Endodermal cell (in vitro differentiated cells): ENCODE measurements around the gene ATF7IP2. TPM values are rescaled to one million over a fixed set of nuclear protein-coding genes. Genes with fewer than 3 reads are reported as not detected.
"Not testable (repeated sequence)": the region's sequence is repeated elsewhere in the genome, so short reads cannot be mapped to it uniquely, and the experiment has no call there.

ENCODE experiments used
- DNase-seq: peaks from one replicate; pipeline ENCODE4 v3.0.0-alpha.2; 2017
- H3K27ac ChIP-seq: 2 replicates; pipeline ENCODE4 v1.5.1; 2013; ENCODE audit warnings: mild to moderate bottlenecking, low read depth, low read length, moderate library complexity
- H3K27me3 ChIP-seq: 2 replicates; pipeline ENCODE4 v1.6.1; 2013; ENCODE audit warnings: mild to moderate bottlenecking, low read length, moderate library complexity; ENCODE audit not compliant: insufficient read depth, control insufficient read depth, poor library complexity, severe bottlenecking
- H3K36me3 ChIP-seq: 2 replicates; pipeline ENCODE4 v1.7.0; 2013; ENCODE audit warnings: mild to moderate bottlenecking, low read length, moderate library complexity; ENCODE audit not compliant: control insufficient read depth, insufficient read depth
- H3K4me1 ChIP-seq: one replicate; pipeline ENCODE4 v1.7.0; 2013; ENCODE audit warnings: low read length; ENCODE audit not compliant: control insufficient read depth, insufficient read depth
- H3K4me3 ChIP-seq: 2 replicates; pipeline ENCODE4 v1.5.1; 2013; ENCODE audit warnings: mild to moderate bottlenecking, low read length, moderate library complexity
- H3K9ac ChIP-seq: 2 replicates; pipeline ENCODE4 v1.6.1; 2013; ENCODE audit warnings: mild to moderate bottlenecking, low read length, moderate library complexity; ENCODE audit not compliant: poor library complexity, severe bottlenecking; ENCODE audit errors: extremely low read depth
- H3K9me3 ChIP-seq: 2 replicates; pipeline ENCODE4 v1.6.1; 2013; ENCODE audit warnings: mild to moderate bottlenecking, low read length, moderate library complexity; ENCODE audit not compliant: control insufficient read depth
- H3K27ac Mint-ChIP-seq: 2 replicates; pipeline ENCODE4 v1.8.0; 2020; ENCODE audit warnings: mixed read lengths
- H3K27me3 Mint-ChIP-seq: 2 replicates; pipeline ENCODE4 v1.8.0; 2021; ENCODE audit warnings: mild to moderate bottlenecking, mixed read lengths; ENCODE audit not compliant: insufficient read depth
- H3K36me3 Mint-ChIP-seq: 2 replicates; pipeline ENCODE4 v1.8.0; 2020; ENCODE audit warnings: low read depth, mixed read lengths
- H3K4me1 Mint-ChIP-seq: 2 replicates; pipeline ENCODE4 v1.8.0; 2020; ENCODE audit warnings: mixed read lengths
- H3K4me3 Mint-ChIP-seq: 2 replicates; pipeline ENCODE4 v1.8.0; 2020; ENCODE audit warnings: mild to moderate bottlenecking, moderate library complexity, mixed read lengths
- H3K9me3 Mint-ChIP-seq: 2 replicates; pipeline ENCODE4 v1.8.0; 2020; ENCODE audit warnings: mild to moderate bottlenecking, mixed read lengths
- CTCF ChIP-seq: fragments of 200-600 bp; sonication (generic); conservative IDR thresholded peaks from 2 replicates; pipeline ENCODE4 v1.5.0; 2021; ENCODE audit warnings: antibody characterized with exemption, mild to moderate bottlenecking
- WGBS, 2 experiments: methylation state at CpG; one replicate each; pipeline versions ENCODE4 v1.1.5 to v1.1.7; 2013; ENCODE audit warnings: missing lambda C conversion rate in 2 of 2, mixed read lengths in 1 of 2; ENCODE audit not compliant: insufficient coverage in 1 of 2, insufficient read length in 1 of 2; 5-methylcytosine and 5-hydroxymethylcytosine counted together
- total RNA-seq, 2 donors: library from RNA; stranded (reverse); fragmentation: NEBNext Ultra II Directional in 1 of 2; extraction: Animal tissue kit (Norgen Biotek cat#: 25700) in 1 of 2; gene quantifications; 2 replicates in 1 of 2; 3 replicates in 1 of 2; pipeline ENCODE4 v1.2.1, GENCODE V29; 2021

ATF7IP2 gene
- total RNA-seq, 2 donors from 2014 or later, result 20.5 to 22.8 TPM

- 89% methylated on average over 3 of the region's 3 CpGs; no CpG with 5 or more reads in 1 of the 2 experiments for WGBS, 2 experiments
- Mint-ChIP-seq H3K36me3 (peaks cover 76% of the 10 kb centered on the region), H3K27me3 (no peaks in the 10 kb centered on the region), H3K4me1 (no peaks in the 10 kb centered on the region), H3K27ac (no peak overlapping the region), H3K9me3 (peaks cover 56% of the 10 kb centered on the region), H3K4me3 (no peak overlapping the region)
- Histone ChIP-seq H3K9ac (no peak overlapping the region), H3K4me3 (no peak overlapping the region), H3K36me3 (peaks cover 72% of the 10 kb centered on the region), H3K9me3 (peaks cover 75% of the 10 kb centered on the region), H3K27me3 (no peaks in the 10 kb centered on the region), H3K4me1 (no peaks in the 10 kb centered on the region), H3K27ac (no peak overlapping the region)
- TF ChIP-seq CTCF, result no peak
- no peak for DNase-seq
These were observed 55.9 kb downstream of the ATF7IP2 start for GRCh38 chr16:10441726-10442125.

- H3K36me3 ChIP-seq, result peaks cover 54% of the 10 kb centered on the region
- no peak for DNase-seq
- H3K9me3 Mint-ChIP-seq, result peaks cover 63% of the 10 kb centered on the region
- H3K27ac Mint-ChIP-seq, result no peak overlapping the region
- H3K4me3 Mint-ChIP-seq, result no peak overlapping the region
- no peak for TF ChIP-seq CTCF
- 96 to 98% methylated on average over 4 to 9 of the region's 9 CpGs for WGBS, 2 experiments
- H3K27me3 Mint-ChIP-seq, result no peaks in the 10 kb centered on the region
- no peaks in the 10 kb centered on the region for H3K4me1 ChIP-seq
- no peak overlapping the region for H3K9ac ChIP-seq
- no peak overlapping the region for H3K27ac ChIP-seq
- peak overlapping the region; percentile 47 for H3K4me3 ChIP-seq
- no peaks in the 10 kb centered on the region for H3K27me3 ChIP-seq
- peaks cover 68% of the 10 kb centered on the region for H3K9me3 ChIP-seq
- no peaks in the 10 kb centered on the region for H3K4me1 Mint-ChIP-seq
- H3K36me3 Mint-ChIP-seq, result peaks cover 94% of the 10 kb centered on the region
These were observed 61.4 kb downstream of the ATF7IP2 start for GRCh38 chr16:10447289-10447688.

- H3K27ac ChIP-seq, H3K9ac ChIP-seq, H3K27me3 ChIP-seq, H3K4me1 Mint-ChIP-seq, H3K4me3 ChIP-seq, H3K27me3 Mint-ChIP-seq, DNase-seq, H3K27ac Mint-ChIP-seq, H3K4me1 ChIP-seq, H3K4me3 Mint-ChIP-seq: not testable (repeated sequence)
- Histone ChIP-seq H3K9me3 (peaks cover 17% of the 10 kb centered on the region), H3K36me3 (peaks cover 18% of the 10 kb centered on the region)
- Mint-ChIP-seq H3K36me3 (peaks cover 74% of the 10 kb centered on the region), H3K9me3 (peaks cover 21% of the 10 kb centered on the region)
- WGBS, 2 experiments, result 91 to 93% methylated on average over 4 to 13 of the region's 13 CpGs
These were observed 66.6 kb downstream of the ATF7IP2 start for GRCh38 chr16:10452208-10453158.
